ENCODE measurements around the gene RFXANK.
A peak's percentile ranks its signal among the peaks of the same experiment; 100 is the strongest.
"Not testable (repeated sequence)": the region's sequence is repeated elsewhere in the genome, so short reads cannot be mapped to it uniquely, and the experiment has no call there.

The RFXANK gene

GRCh38 chr19:19192078-19192882 is at the start of gene RFXANK, which contains the start of gene BORCS8:
TSS of gene RFXANK (plus strand) at chr19:19192258. CDS start at chr19:19193947, 1,689 bp downstream.
TSS of gene BORCS8 (minus strand) at chr19:19192152. CDS start at chr19:19192117, 35 bp downstream.
- H3K36me3 ChIP-seq (ENCODE audit: insufficient read depth, low read length), result peaks cover 17% of the 10 kb centered on the region
- H3K27me3 ChIP-seq (ENCODE audit: insufficient read depth, low read length), result no peaks in the 10 kb centered on the region
- H3K9me3 ChIP-seq (ENCODE audit: low read length), result no peaks in the 10 kb centered on the region
- peak within 1 kb of the TSS; percentile 99 for H3K4me3 ChIP-seq (ENCODE audit: low read length)
- peaks cover 17% of the 10 kb centered on the region for H3K4me1 ChIP-seq (ENCODE audit: insufficient read depth, low read length)
- H2AFZ ChIP-seq (ENCODE audit: low read depth, low read length), result peak within 1 kb of the TSS; percentile 68

- no peak overlapping the region for H2AFZ ChIP-seq (ENCODE audit: low read depth, low read length)
- no peak overlapping the region for H3K4me3 ChIP-seq (ENCODE audit: low read length)
- H3K9me3 ChIP-seq (ENCODE audit: low read length), result no peaks in the 10 kb centered on the region
- no peaks in the 10 kb centered on the region for H3K4me1 ChIP-seq (ENCODE audit: insufficient read depth, low read length)
- H3K27me3 ChIP-seq (ENCODE audit: insufficient read depth, low read length), result no peaks in the 10 kb centered on the region
- peaks cover 2% of the 10 kb centered on the region for H3K36me3 ChIP-seq (ENCODE audit: insufficient read depth, low read length)
Measured at GRCh38 chr19:19142347-19142746, 49.7 kb upstream of the RFXANK start.

- H3K9me3 ChIP-seq (ENCODE audit: low read length), result no peaks in the 10 kb centered on the region
- no peaks in the 10 kb centered on the region for H3K27me3 ChIP-seq (ENCODE audit: insufficient read depth, low read length)
- H3K4me3 ChIP-seq (ENCODE audit: low read length), result no peak overlapping the region
- peaks cover 12% of the 10 kb centered on the region for H3K36me3 ChIP-seq (ENCODE audit: insufficient read depth, low read length)
- H2AFZ ChIP-seq (ENCODE audit: low read depth, low read length), result no peak overlapping the region
- no peaks in the 10 kb centered on the region for H3K4me1 ChIP-seq (ENCODE audit: insufficient read depth, low read length)
Measured at GRCh38 chr19:19145281-19145680, 46.8 kb upstream of the RFXANK start.

- Histone ChIP-seq H3K27me3 (ENCODE audit: insufficient read depth, low read length) (no peaks in the 10 kb centered on the region), H2AFZ (ENCODE audit: low read depth, low read length) (no peak overlapping the region), H3K36me3 (ENCODE audit: insufficient read depth, low read length) (peaks cover 12% of the 10 kb centered on the region), H3K4me3 (ENCODE audit: low read length) (no peak overlapping the region), H3K9me3 (ENCODE audit: low read length) (no peaks in the 10 kb centered on the region), H3K4me1 (ENCODE audit: insufficient read depth, low read length) (no peaks in the 10 kb centered on the region)
Measured at GRCh38 chr19:19145684-19146608, 46.1 kb upstream of the RFXANK start.

- H3K4me1 ChIP-seq (ENCODE audit: insufficient read depth, low read length), result no peaks in the 10 kb centered on the region
Measured at GRCh38 chr19:19146865-19147264, 45.2 kb upstream of the RFXANK start.

GRCh38 chr19:19147344-19147743 is 44.7 kb upstream of the RFXANK start:
- H3K4me3 ChIP-seq (ENCODE audit: low read length), result no peak overlapping the region
- H3K4me1 ChIP-seq (ENCODE audit: insufficient read depth, low read length), result no peaks in the 10 kb centered on the region
- H3K9me3 ChIP-seq (ENCODE audit: low read length), result no peaks in the 10 kb centered on the region
- no peak overlapping the region for H2AFZ ChIP-seq (ENCODE audit: low read depth, low read length)
- no peaks in the 10 kb centered on the region for H3K27me3 ChIP-seq (ENCODE audit: insufficient read depth, low read length)
- peaks cover 12% of the 10 kb centered on the region for H3K36me3 ChIP-seq (ENCODE audit: insufficient read depth, low read length)

More at GRCh38 chr19:19146865-19147264, 45.2 kb upstream of the RFXANK start:
- H3K27me3 ChIP-seq (ENCODE audit: insufficient read depth, low read length), result no peaks in the 10 kb centered on the region
- H2AFZ ChIP-seq (ENCODE audit: low read depth, low read length), result no peak overlapping the region
- H3K4me3 ChIP-seq (ENCODE audit: low read length), result no peak overlapping the region
- H3K9me3 ChIP-seq (ENCODE audit: low read length), result no peaks in the 10 kb centered on the region
- H3K36me3 ChIP-seq (ENCODE audit: insufficient read depth, low read length), result peaks cover 12% of the 10 kb centered on the region

GRCh38 chr19:19148504-19148903 is 43.6 kb upstream of the RFXANK start:
- not testable (repeated sequence) for H3K4me3 ChIP-seq (ENCODE audit: low read length); H3K27me3 ChIP-seq (ENCODE audit: insufficient read depth, low read length); H2AFZ ChIP-seq (ENCODE audit: low read depth, low read length); H3K9me3 ChIP-seq (ENCODE audit: low read length); H3K4me1 ChIP-seq (ENCODE audit: insufficient read depth, low read length)
- peaks cover 12% of the 10 kb centered on the region for H3K36me3 ChIP-seq (ENCODE audit: insufficient read depth, low read length)

GRCh38 chr19:19149435-19149834 is 42.6 kb upstream of the RFXANK start:
- Histone ChIP-seq H3K4me1 (ENCODE audit: insufficient read depth, low read length) (no peaks in the 10 kb centered on the region), H3K36me3 (ENCODE audit: insufficient read depth, low read length) (peaks cover 12% of the 10 kb centered on the region), H2AFZ (ENCODE audit: low read depth, low read length) (no peak overlapping the region), H3K9me3 (ENCODE audit: low read length) (no peaks in the 10 kb centered on the region), H3K4me3 (ENCODE audit: low read length) (no peak overlapping the region), H3K27me3 (ENCODE audit: insufficient read depth, low read length) (no peaks in the 10 kb centered on the region)

- Histone ChIP-seq H2AFZ (ENCODE audit: low read depth, low read length) (no peak overlapping the region), H3K4me3 (ENCODE audit: low read length) (no peak overlapping the region), H3K4me1 (ENCODE audit: insufficient read depth, low read length) (no peaks in the 10 kb centered on the region), H3K36me3 (ENCODE audit: insufficient read depth, low read length) (peaks cover 12% of the 10 kb centered on the region), H3K27me3 (ENCODE audit: insufficient read depth, low read length) (no peaks in the 10 kb centered on the region), H3K9me3 (ENCODE audit: low read length) (peaks cover 4% of the 10 kb centered on the region)
Measured at GRCh38 chr19:19151418-19151817, 40.6 kb upstream of the RFXANK start.

GRCh38 chr19:19152668-19153384 is 39.2 kb upstream of the RFXANK start:
- Histone ChIP-seq H3K27me3 (ENCODE audit: insufficient read depth, low read length) (no peaks in the 10 kb centered on the region), H2AFZ (ENCODE audit: low read depth, low read length) (no peak overlapping the region), H3K36me3 (ENCODE audit: insufficient read depth, low read length) (peaks cover 14% of the 10 kb centered on the region), H3K4me1 (ENCODE audit: insufficient read depth, low read length) (no peaks in the 10 kb centered on the region), H3K9me3 (ENCODE audit: low read length) (peaks cover 4% of the 10 kb centered on the region), H3K4me3 (ENCODE audit: low read length) (no peak overlapping the region)

GRCh38 chr19:19154768-19155494 is 37.1 kb upstream of the RFXANK start:
- no peak overlapping the region for H3K4me3 ChIP-seq (ENCODE audit: low read length)
- no peaks in the 10 kb centered on the region for H3K27me3 ChIP-seq (ENCODE audit: insufficient read depth, low read length)
- peaks cover 5% of the 10 kb centered on the region for H3K36me3 ChIP-seq (ENCODE audit: insufficient read depth, low read length)
- no peaks in the 10 kb centered on the region for H3K4me1 ChIP-seq (ENCODE audit: insufficient read depth, low read length)
- no peak overlapping the region for H2AFZ ChIP-seq (ENCODE audit: low read depth, low read length)
- peaks cover 4% of the 10 kb centered on the region for H3K9me3 ChIP-seq (ENCODE audit: low read length)

- H3K4me3 ChIP-seq (ENCODE audit: low read length), result no peak overlapping the region
- H3K9me3 ChIP-seq (ENCODE audit: low read length), result peaks cover 4% of the 10 kb centered on the region
Measured at GRCh38 chr19:19155495-19156219, 36.4 kb upstream of the RFXANK start.

More at GRCh38 chr19:19155495-19156219, 36.4 kb upstream of the RFXANK start:
- Histone ChIP-seq H3K4me1 (ENCODE audit: insufficient read depth, low read length) (no peaks in the 10 kb centered on the region), H2AFZ (ENCODE audit: low read depth, low read length) (no peak overlapping the region), H3K27me3 (ENCODE audit: insufficient read depth, low read length) (no peaks in the 10 kb centered on the region), H3K36me3 (ENCODE audit: insufficient read depth, low read length) (peaks cover 5% of the 10 kb centered on the region)
